NCI-H69 (cell line): ENCODE measurements around the gene MYH10.
"Not testable (repeated sequence)": the region's sequence is repeated elsewhere in the genome, so short reads cannot be mapped to it uniquely, and the experiment has no call there.

Experiments used
- DNase-seq: peaks from one replicate; lab custom pipeline; 2025; lab: John Stamatoyannopoulos, UW

The MYH10 gene

GRCh38 chr17:8556074-8556473 lies 74.5 kb downstream of the MYH10 start:
- no peak for DNase-seq

DNA sequence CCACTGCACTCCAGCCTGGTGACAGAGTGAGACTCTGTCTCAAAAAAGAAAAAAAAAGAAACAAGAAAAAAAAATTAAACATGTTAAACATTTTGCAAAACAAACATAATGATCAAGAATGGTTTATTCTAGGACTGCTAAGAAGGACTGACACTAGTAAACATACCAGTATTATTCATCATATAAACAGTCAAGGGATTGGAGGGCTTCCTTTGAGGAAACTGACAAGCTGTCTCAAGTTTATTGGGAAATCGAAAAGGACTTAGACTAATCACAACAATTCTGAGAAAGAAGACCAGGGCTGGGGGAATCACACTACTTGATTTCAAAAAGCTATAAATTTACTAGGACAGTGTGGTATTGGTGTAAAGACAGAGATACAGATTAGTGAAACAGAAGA lies 75.5 kb downstream of the MYH10 start:
- no peak for DNase-seq

DNA sequence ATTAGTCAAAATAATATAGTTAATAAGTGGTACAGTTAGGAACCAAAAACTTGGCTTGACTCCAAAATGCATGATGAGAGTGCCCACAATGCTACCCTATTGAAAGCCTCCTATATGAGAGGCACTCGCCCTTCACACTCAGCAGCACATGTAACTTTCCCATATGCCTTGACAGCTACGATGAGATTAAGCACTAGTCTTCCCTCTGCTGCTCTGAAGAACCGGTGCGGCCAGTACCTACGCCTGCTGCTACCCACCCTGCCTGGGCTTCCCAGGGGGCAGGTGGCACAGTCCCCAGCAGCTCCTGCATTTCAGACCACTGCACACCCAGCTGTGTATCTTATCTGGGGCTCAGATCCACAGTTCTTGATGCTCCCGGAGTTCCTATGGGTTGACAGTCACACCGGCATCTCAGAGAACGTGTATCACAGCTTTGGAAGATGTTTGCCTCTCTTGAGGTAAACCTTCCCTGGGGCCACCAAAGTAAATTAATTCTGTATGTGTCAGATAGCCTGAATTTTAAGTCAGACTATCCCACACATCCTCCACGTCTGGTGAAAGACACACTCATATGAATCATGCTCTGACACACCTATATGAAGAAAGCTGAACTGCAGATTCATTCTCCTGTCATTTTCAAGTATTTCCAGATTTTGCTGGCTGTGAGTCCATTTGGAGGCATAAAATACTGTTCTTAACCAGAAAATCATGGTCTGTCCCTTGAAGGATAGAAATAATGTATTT lies 77.8 kb downstream of the MYH10 start:
- DNase-seq, result no peak

DNA sequence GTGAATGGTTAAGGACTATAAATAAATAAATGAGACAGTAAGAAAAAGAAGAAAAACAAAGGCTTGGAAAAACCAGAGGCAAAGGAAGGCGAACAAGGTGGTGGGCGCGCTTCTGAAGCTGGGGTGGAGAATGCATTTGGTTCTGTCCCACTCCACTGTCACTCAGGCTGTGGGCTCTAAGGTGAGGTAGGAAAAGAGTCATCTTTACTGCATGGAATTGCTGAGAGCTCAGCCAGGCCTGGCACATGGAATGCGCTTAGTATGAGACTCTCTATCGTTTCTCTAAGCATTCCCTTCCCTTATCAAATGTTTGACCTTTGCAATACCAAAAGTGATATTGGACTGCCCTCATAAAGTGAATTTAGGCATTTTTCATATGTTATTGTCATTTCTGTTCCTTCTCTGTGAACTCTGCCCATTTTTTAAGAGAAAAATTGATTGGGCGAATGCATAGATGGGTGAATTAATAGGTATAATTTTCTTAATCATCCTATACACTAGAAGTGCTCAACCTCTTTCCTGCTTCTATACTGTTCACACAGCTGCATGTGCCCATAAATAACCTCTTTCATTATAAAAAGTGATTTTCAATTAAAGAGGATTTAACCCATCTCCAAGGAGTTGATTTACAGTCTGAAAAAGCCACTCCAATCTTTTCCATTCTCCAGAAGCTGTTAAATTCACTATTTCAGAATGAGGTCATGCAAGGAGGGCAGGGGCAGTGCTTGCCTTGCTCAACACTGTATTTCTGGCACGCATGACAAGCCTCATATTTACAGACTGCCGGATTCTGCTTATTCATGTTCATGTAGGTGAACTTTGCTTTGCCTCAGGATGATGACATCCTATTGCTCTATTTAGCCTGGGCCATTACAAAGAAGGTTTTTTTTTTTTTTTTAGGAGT lies 87.7 kb downstream of the MYH10 start:
- no peak for DNase-seq

GRCh38 chr17:8539976-8540375 lies 90.5 kb downstream of the MYH10 start:
- not testable (repeated sequence) for DNase-seq

DNA sequence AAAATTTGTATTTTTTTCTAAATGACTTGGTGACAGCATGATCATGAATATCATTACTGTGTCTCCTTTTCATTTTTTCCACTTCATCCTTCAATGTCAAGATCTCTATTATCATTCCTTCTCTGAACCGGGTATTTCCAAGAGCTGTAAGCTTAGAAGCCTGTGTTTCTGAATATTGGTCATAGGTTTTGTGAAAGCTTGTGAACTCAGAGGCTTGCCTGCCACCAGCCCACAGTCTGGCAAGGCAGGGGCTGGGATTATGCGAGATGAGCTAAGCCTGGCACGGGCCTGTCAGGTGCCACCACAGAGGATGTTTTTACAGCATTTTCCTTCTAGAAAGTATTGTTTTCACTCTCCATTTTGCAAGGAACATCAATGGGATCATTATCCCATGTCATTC lies 92.8 kb downstream of the MYH10 start:
- DNase-seq, result no peak

DNA sequence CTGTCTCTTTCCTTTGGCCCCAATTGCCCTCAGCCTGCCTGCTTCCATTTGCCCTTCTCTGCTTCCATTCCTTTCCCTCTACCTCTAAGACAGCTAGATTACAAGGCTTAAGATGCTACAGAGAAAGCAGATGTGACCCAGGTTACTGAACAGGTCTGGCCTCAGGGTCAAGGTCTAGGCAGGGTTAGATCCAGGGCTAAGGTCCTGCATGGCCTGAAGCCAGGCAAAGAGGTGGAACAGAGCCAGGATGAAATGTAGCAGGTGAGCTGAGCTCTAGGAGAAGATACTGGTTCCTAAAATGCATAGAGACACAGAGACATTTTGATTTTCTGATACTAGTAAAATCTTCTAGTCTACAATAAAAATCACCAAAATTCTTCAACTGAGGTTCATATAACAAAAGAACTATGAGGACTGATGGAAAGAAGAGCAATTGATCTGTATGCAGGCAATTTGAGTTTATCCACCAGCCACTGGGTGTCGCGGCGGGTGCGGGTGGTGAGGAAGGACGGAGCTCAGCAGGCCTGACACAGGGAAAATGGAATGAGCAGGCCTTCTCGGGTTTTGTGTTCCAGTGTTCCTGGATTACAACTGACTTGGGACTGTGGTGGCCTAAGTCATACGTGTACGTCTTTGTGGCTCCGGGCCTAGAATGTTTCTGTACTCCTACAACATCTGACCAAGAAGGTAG lies 95.9 kb downstream of the MYH10 start:
- no peak for DNase-seq

DNA sequence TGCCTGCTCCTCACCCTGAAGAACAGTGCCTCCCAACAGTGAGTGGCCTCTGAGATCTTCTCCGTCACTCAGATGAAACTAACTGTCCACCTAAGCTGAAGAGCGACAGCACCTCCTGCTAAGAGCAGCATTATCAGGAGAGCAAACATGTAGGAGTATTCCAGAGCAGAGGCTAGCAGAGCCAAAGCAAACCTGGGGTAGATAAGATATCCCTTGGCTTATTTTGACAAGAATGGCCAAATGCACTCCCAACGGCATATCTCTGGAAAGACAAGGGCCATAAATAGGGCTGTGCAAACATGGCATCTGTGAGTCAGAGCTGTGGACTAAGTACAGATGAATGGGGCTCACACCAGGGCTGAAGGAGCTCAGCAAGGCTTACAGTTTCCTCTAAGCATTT lies 98.5 kb downstream of the MYH10 start:
- no peak for DNase-seq

- no peak for DNase-seq
Measured at GRCh38 chr17:8522577-8522976, 107.9 kb downstream of the MYH10 start.

DNA sequence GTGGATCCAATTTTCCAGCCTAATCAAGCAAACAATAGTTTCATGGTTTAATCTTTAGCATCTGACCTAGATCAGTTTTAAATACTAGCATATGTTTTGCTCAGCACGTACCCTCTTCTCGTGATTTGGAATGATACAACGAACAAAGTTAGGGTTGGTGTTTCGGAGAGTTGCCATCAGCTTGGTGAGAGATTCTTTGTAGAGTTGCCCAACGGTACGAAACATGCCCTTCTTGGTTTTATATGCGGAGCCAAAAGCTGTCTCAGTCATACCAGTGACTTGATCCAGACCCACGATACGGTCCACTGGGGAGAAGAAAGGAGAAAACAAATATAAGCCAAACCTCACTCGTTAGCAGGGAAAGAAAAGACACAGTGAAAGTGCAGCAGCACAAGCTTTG lies 109.5 kb downstream of the MYH10 start:
- DNase-seq, result no peak

- DNase-seq, result no peak
Measured at GRCh38 chr17:8518850-8519249, 111.7 kb downstream of the MYH10 start.

DNA sequence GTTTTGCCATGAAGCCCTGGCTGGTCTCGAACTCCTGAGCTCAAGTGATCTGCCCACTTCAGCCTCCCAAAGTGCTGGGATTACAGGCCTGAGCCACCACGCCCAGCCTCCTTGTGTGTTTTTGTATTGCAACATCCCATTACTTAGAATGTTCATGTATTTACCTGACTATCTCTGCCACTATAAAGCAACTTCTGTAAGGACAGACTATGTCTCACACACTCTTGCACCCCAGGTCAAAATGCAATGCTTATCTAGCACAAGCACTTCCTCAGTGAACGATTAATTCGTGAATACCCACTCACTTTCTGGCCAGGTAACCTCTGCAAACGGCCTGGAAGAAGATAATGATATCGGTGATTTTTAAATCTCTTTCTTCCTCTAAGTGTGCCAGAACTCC lies 112.2 kb downstream of the MYH10 start:
- no peak for DNase-seq

DNA sequence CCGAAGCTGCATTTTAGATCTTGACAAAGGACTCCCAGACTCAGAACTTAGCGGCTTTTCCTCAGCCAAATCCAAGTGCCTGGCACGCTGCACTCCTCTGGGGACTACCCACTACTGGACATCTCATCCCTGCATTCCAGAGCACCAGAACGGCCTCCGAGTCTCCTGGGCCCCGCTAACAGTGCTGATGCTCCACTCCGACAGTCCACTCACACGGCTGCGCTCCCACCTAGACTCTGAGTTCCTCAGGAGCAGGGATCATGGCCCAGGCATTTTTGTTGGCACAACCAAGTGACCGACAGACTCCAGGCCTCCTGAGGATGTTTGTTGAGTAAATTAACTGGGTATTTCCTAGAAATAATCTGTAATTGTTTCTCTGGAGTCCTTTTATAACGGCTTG lies 115.7 kb downstream of the MYH10 start:
- no peak for DNase-seq

DNA sequence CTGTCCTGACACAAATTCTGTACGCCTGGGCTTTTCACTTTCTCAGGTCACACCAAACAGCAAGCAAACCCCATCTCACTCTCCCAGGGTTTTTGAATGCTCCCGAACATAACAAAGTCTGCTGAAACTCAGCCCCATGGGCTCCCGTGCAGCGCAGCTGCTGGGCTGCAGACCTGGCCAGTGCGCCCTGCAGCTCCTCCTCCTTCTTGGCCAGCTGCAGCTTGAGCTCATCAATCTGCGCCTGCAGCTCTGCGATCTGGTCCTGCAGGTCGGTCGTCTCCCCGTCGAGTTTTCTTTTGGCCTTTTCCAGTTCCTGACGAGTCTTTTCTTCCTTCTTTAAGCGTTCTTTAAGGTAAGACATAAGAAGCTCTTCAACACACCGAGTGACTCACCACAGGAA lies 124.4 kb downstream of the MYH10 start:
- DNase-seq, result no peak

- no peak for DNase-seq
Measured at GRCh38 chr17:8504460-8505207, 125.9 kb downstream of the MYH10 start.

DNA sequence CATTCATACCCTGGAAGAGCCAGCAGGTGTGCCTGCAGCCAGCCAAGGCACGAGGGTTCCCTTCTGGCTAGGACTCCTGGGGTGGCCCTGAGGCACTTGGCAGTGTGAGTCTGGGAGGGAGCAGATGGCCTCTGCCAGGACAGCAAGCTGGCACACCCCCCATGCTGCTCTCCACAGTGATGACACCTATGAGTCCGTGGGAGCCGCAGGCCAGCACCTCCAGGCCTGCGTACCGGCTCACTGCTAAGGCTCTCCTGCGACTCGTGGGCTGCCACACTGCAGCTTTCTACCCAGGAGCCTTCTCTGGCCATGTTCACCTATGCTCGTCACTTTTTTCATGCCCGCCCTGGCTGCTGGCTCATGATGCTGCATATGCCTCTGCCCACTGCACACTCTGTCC lies 126.7 kb downstream of the MYH10 start:
- DNase-seq, result peak; percentile 72

DNA sequence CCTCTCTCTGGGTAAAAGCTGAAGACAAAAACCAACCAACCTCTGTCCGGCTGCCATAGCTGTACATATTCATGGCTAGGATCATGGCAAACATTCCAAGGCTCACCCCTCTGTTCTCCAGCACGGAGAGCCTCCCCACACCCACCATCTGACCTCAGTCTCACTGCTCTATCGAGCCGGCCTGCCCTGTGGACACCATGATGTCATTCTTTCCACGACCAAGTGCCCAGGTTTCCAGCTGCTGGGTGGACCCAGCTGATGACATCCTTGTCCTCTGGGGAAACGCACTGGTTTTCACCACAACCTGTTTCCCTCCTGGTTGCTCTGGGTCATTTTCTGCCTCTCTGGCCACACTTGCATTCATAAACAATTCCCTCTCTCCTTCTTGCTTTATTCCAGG lies 127.2 kb downstream of the MYH10 start:
- no peak for DNase-seq

GRCh38 chr17:8502126-8502525 lies 128.4 kb downstream of the MYH10 start:
- DNase-seq, result no peak

- DNase-seq, result no peak
Measured at GRCh38 chr17:8500609-8501008, 129.9 kb downstream of the MYH10 start.

GRCh38 chr17:8499614-8500013 lies 130.9 kb downstream of the MYH10 start:
- DNase-seq, result no peak

DNA sequence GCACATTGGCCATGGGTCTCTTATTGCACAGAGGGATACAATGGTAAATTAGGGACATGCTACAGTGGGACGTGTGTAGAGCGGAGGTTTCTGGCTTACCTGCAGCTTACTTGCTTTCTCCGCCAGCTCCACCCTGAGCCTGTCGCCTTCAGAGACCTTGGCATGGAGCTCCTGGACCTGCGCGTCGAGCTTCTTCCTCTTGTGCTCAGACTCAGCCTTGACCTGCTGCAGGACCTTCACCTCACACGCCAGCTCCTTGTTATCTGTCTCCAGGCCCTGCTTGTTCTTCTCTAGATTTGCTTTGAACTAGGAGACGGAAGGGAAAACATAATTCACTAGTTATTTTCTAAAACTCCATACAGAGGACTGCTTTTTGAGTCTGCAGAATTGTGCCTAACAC lies 131.4 kb downstream of the MYH10 start:
- DNase-seq, result no peak

DNA sequence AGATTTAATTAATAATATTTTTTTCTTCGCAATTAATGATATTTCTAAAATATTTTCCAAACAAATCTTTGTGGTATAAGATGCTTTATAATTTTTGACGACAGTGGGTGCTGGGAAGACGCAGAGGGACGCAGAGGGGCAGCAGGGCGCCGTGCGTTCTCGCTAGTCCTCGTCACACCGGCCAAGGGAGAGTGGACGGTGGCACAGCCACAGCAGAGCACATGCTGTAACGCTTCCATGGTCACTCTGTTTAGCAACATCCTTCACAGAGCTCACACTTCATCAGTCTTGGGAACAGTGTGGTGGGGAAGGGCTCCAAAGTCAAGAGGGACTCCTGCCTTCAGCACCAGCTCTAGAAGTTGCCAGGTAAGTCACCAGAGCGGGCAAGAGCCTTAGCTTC lies 134.4 kb downstream of the MYH10 start:
- no peak for DNase-seq
